H1 (cell line): ENCODE results near the gene KPNA4.

Experiments used
- CBX8 ChIP-seq: fragments of 300-800, 300-1000 bp; sonication (generic); IDR thresholded peaks from 2 replicates; pipeline ENCODE4 v1.7.1; 2016; ENCODE audit warnings: low read depth, low read length, borderline replicate concordance
- CTCF ChIP-seq, 3 experiments: IDR thresholded peaks; 1 replicate in 2 of 3; 2 replicates in 1 of 3; pipeline versions ENCODE4 v1.5.1 to v1.6.1; 2011; ENCODE audit warnings: low read length in 3 of 3, mild to moderate bottlenecking in 3 of 3, inconsistent platforms in 2 of 3, low read depth in 1 of 3, moderate library complexity in 1 of 3; ENCODE audit not compliant: insufficient read depth in 1 of 3; ENCODE audit errors: control extremely low read depth in 1 of 3
- EGR1 ChIP-seq: IDR thresholded peaks from 2 replicates; pipeline ENCODE4 v1.6.1; 2011; ENCODE audit warnings: low read depth, low read length, borderline replicate concordance
- EZH2 ChIP-seq: fragments of 200-600 bp; sonication (generic); IDR thresholded peaks from 2 replicates; pipeline ENCODE4 v1.7.1; 2012; ENCODE audit warnings: low read depth, mild to moderate bottlenecking, moderate library complexity, low read length, inconsistent platforms; ENCODE audit not compliant: severe bottlenecking
- YY1 ChIP-seq: IDR thresholded peaks from 2 replicates; pipeline ENCODE4 v1.6.1; 2011; ENCODE audit warnings: low read depth, mild to moderate bottlenecking, low read length

GRCh38 chr3:160576621-160577020, 11.2 kb upstream of the KPNA4 start:
- TF ChIP-seq CTCF (IDR thresholded peaks at IDR 0.05; ENCODE audit: control extremely low read depth in 1 of 3, insufficient read depth in 1 of 3, low read depth in 1 of 3, low read length in 3 of 3) (no peak), CBX8 (no peak), EZH2 (no peak), EGR1 (no peak), YY1 (no peak)
